Mucosa of stomach (tissue), 1 donor: ENCODE results near the gene TNFRSF1A.

ENCODE experiments used
- H3K27me3 ChIP-seq: one replicate; pipeline ENCODE4 v1.7.0; 2013; ENCODE audit warnings: mild to moderate bottlenecking, low read length; ENCODE audit not compliant: control insufficient read depth, insufficient read depth
- H3K36me3 ChIP-seq: one replicate; pipeline ENCODE4 v1.7.0; 2013; ENCODE audit warnings: low read length; ENCODE audit not compliant: control insufficient read depth, insufficient read depth
- H3K4me1 ChIP-seq: one replicate; pipeline ENCODE4 v1.7.0; 2013; ENCODE audit warnings: mild to moderate bottlenecking, low read length; ENCODE audit not compliant: control insufficient read depth, insufficient read depth
- H3K4me3 ChIP-seq: one replicate; pipeline ENCODE4 v1.7.0; 2013; ENCODE audit warnings: low read length
- H3K9ac ChIP-seq: one replicate; pipeline ENCODE4 v1.7.0; 2013; ENCODE audit warnings: mild to moderate bottlenecking, low read length, moderate library complexity
- H3K9me3 ChIP-seq: one replicate; pipeline ENCODE4 v1.7.0; 2013; ENCODE audit warnings: mild to moderate bottlenecking, low read length, moderate library complexity; ENCODE audit not compliant: control insufficient read depth
- donor health status: Pancreatic carcinoma.

Gene TNFRSF1A

GRCh38 chr12:6330192-6330591, 11.7 kb downstream of the TNFRSF1A start:
- H3K27me3 ChIP-seq: no peaks in the 10 kb centered on the region
- H3K9me3 ChIP-seq: no peaks in the 10 kb centered on the region
- H3K4me1 ChIP-seq: peaks cover 51% of the 10 kb centered on the region
- no peak overlapping the region for H3K9ac ChIP-seq
- H3K36me3 ChIP-seq: peaks cover 42% of the 10 kb centered on the region
- no peak overlapping the region for H3K4me3 ChIP-seq

GRCh38 chr12:6329703-6330064, 12.2 kb downstream of the TNFRSF1A start:
- no peak overlapping the region for H3K9ac ChIP-seq
- no peaks in the 10 kb centered on the region for H3K27me3 ChIP-seq
- H3K9me3 ChIP-seq: no peaks in the 10 kb centered on the region
- H3K4me3 ChIP-seq: no peak overlapping the region
- H3K36me3 ChIP-seq: peaks cover 42% of the 10 kb centered on the region
- peaks cover 51% of the 10 kb centered on the region for H3K4me1 ChIP-seq

GRCh38 chr12:6328945-6329702, 12.8 kb downstream of the TNFRSF1A start:
- no peaks in the 10 kb centered on the region for H3K9me3 ChIP-seq
- no peak overlapping the region for H3K9ac ChIP-seq
- peaks cover 40% of the 10 kb centered on the region for H3K36me3 ChIP-seq
- peaks cover 46% of the 10 kb centered on the region for H3K4me1 ChIP-seq
- H3K4me3 ChIP-seq: no peak overlapping the region
- H3K27me3 ChIP-seq: no peaks in the 10 kb centered on the region

GRCh38 chr12:6328045-6328779, 13.7 kb downstream of the TNFRSF1A start:
- H3K9ac ChIP-seq: no peak overlapping the region
- no peaks in the 10 kb centered on the region for H3K27me3 ChIP-seq
- no peaks in the 10 kb centered on the region for H3K9me3 ChIP-seq
- H3K36me3 ChIP-seq: peaks cover 33% of the 10 kb centered on the region
- H3K4me3 ChIP-seq: no peak overlapping the region
- H3K4me1 ChIP-seq: peaks cover 45% of the 10 kb centered on the region

- Histone ChIP-seq H3K4me3 (no peak overlapping the region), H3K4me1 (peaks cover 42% of the 10 kb centered on the region), H3K27me3 (no peaks in the 10 kb centered on the region), H3K9ac (peak overlapping the region; percentile 24), H3K36me3 (peaks cover 33% of the 10 kb centered on the region), H3K9me3 (no peaks in the 10 kb centered on the region)
These were observed 14.4 kb downstream of the TNFRSF1A start for GRCh38 chr12:6327229-6328041.

- peaks cover 39% of the 10 kb centered on the region for H3K4me1 ChIP-seq
- no peaks in the 10 kb centered on the region for H3K27me3 ChIP-seq
- H3K36me3 ChIP-seq: peaks cover 32% of the 10 kb centered on the region
- H3K4me3 ChIP-seq: no peak overlapping the region
- H3K9me3 ChIP-seq: no peaks in the 10 kb centered on the region
- H3K9ac ChIP-seq: no peak overlapping the region
These were observed 15.3 kb downstream of the TNFRSF1A start for GRCh38 chr12:6326316-6327228.

- H3K27me3 ChIP-seq: no peaks in the 10 kb centered on the region
- no peak overlapping the region for H3K4me3 ChIP-seq
- H3K4me1 ChIP-seq: peaks cover 33% of the 10 kb centered on the region
- H3K36me3 ChIP-seq: peaks cover 25% of the 10 kb centered on the region
- no peaks in the 10 kb centered on the region for H3K9me3 ChIP-seq
- H3K9ac ChIP-seq: peak overlapping the region; percentile 13
These were observed 16.7 kb downstream of the TNFRSF1A start for GRCh38 chr12:6324936-6325750.

GRCh38 chr12:6323995-6324711, 17.7 kb downstream of the TNFRSF1A start:
- H3K4me3 ChIP-seq: no peak overlapping the region
- peaks cover 20% of the 10 kb centered on the region for H3K36me3 ChIP-seq
- no peaks in the 10 kb centered on the region for H3K27me3 ChIP-seq
- H3K4me1 ChIP-seq: peaks cover 33% of the 10 kb centered on the region
- H3K9me3 ChIP-seq: no peaks in the 10 kb centered on the region
- no peak overlapping the region for H3K9ac ChIP-seq

- Histone ChIP-seq H3K4me1 (peaks cover 33% of the 10 kb centered on the region), H3K27me3 (no peaks in the 10 kb centered on the region), H3K9me3 (no peaks in the 10 kb centered on the region), H3K36me3 (peaks cover 14% of the 10 kb centered on the region), H3K9ac (peak overlapping the region; percentile 0), H3K4me3 (no peak overlapping the region)
These were observed 18.4 kb downstream of the TNFRSF1A start for GRCh38 chr12:6323340-6323994.

GRCh38 chr12:6322969-6323339, 18.9 kb downstream of the TNFRSF1A start:
- Histone ChIP-seq H3K4me1 (peaks cover 37% of the 10 kb centered on the region), H3K9ac (no peak overlapping the region), H3K27me3 (no peaks in the 10 kb centered on the region), H3K36me3 (peaks cover 11% of the 10 kb centered on the region), H3K9me3 (no peaks in the 10 kb centered on the region), H3K4me3 (no peak overlapping the region)
